ENCODE results near the gene ANXA2. TPM values are rescaled to one million over a fixed set of nuclear protein-coding genes. Genes with fewer than 3 reads are reported as not detected.

ANXA2 gene
- polyA plus RNA-seq, 1 of the 3 experiments (the other 2 are of a cell fraction): 4,669 TPM

DNA sequence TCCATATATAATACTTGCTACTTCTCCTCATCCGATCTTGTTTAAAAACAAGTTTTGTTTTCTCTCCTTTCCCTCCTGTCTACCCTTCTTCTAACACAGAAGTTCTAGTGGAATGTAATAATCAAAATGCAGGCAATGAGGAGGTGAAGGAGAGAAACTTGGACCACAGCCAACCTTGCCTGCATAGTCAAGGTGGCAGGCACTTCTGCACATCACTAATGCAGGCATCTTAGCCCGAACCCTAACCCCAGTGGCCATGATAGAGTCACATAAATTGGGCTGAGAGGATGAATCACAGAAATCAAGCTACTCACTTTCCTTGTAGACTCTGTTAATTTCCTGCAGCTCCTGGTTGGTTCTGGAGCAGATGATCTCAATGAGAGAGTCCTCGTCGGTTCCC lies 41.0 kb downstream of the ANXA2 start:
- Histone ChIP-seq H4K20me1 (ENCODE audit: insufficient read depth) (peaks cover 99% of the 10 kb centered on the region), H3K4me2 (no peak overlapping the region), H3K9me2 (no peaks in the 10 kb centered on the region), H2AFZ (ENCODE audit: low read depth) (no peak overlapping the region), H3K4me3 (ENCODE audit: low read depth in 2 of 2, low read length in 1 of 2) (no peak overlapping the region), H3F3A (replicated peaks; ENCODE audit: insufficient read depth) (peaks cover 100% of the 10 kb centered on the region), H3K27me3 (ENCODE audit: insufficient read depth) (no peaks in the 10 kb centered on the region), H3K4me1 (ENCODE audit: control insufficient read depth in 1 of 2, insufficient read depth in 2 of 2, low read depth in 1 of 2, low read length in 1 of 2) (peaks cover 6 to 18% of the 10 kb centered on the region in 2 experiments), H3K9me3 (no peaks in the 10 kb centered on the region), H3K27ac (ENCODE audit: low read depth in 2 of 2, low read length in 1 of 2) (peak overlapping the region; percentile 44 to 97; a peak in 2 of 4 replicates), H3K9ac (no peak overlapping the region), H3K36me3 (replicated peaks in 1 of 2; ENCODE audit: control insufficient read depth in 1 of 2, insufficient read depth in 2 of 2, low read length in 1 of 2) (peaks cover 74 to 92% of the 10 kb centered on the region in 2 experiments), H3K79me2 (ENCODE audit: insufficient read depth) (peaks cover 90% of the 10 kb centered on the region)
- no peak for DNase-seq
- 95% methylated on average over 4 of the region's 4 CpGs for whole genome bisulfite sequencing (ENCODE audit: low lambda C conversion rate)
- TF ChIP-seq YY1 (IDR thresholded peaks at IDR 0.05; ENCODE audit: low read depth) (no peak), RFX5 (IDR thresholded peaks at IDR 0.05; ENCODE audit: low read length) (no peak), GATA2 (CRISPR knock-in tag; IDR thresholded peaks at IDR 0.05) (no peak), NFIC (IDR thresholded peaks at IDR 0.05; ENCODE audit: borderline replicate concordance) (peak; percentile 58; the same call in 1 of the 2 replicates), TCF12 (IDR thresholded peaks at IDR 0.05) (no peak), JUND (IDR thresholded peaks at IDR 0.05) (no peak), POLR2AphosphoS5 (IDR thresholded peaks at IDR 0.05; ENCODE audit: low read depth, low read length) (peak; percentile 13; the same call in 1 of the 2 replicates), FOXM1 (IDR thresholded peaks at IDR 0.05; ENCODE audit: low read depth) (no peak), MXI1 (IDR thresholded peaks at IDR 0.05; ENCODE audit: low read depth, low read length) (no peak), TAF1 (IDR thresholded peaks at IDR 0.05; ENCODE audit: borderline replicate concordance, low read depth, low read length) (no peak), FOXJ3 (CRISPR knock-in tag; IDR thresholded peaks at IDR 0.05) (no peak)
- ChIA-PET POLR2A (no interaction called here), CTCF (interaction anchor here (5.1 kb wide), 1 partner anchor 151 kb away, joined by 24 read pairs; no protein-coding TSS in a partner anchor)

DNA sequence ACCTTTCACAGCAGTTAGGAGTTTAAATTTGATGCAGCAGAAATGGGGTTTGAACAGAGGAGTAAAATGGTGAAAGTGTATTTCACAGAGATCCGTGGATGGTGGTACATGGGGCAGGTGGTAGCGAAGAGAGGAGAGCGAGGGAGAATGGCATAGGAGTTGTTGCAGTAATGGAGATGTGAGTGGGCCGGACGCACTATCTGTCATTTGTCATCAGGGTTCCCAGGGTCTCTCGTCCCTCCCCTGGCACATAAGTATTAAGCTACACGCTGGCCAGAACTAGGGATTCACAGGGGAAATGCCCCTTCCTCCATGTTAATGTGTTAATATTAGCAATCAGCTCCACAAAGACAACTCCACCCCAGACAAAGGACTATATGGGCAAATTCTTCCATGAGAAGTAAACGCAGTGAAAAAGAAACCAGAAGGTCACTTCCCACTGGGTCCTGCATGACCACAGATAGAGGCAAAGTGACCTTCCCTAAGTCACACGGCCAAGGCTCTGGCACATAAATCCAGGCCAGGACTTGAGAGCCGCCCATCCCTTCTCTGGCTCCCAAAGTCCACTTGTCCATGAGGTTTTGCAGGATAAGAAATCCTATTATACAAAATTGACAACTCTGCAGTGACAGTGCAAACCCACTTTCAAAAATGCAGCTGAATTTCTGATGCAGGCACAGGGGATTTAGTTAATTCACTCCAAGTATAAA lies 42.5 kb downstream of the ANXA2 start:
- no peak overlapping the region for H3K9ac ChIP-seq
- peaks cover 75% of the 10 kb centered on the region for H3K79me2 ChIP-seq (ENCODE audit: insufficient read depth)
- DNase-seq: no peak
- H3K36me3 ChIP-seq (replicated peaks in 1 of 2; ENCODE audit: control insufficient read depth in 1 of 2, insufficient read depth in 2 of 2, low read length in 1 of 2): peaks cover 74 to 92% of the 10 kb centered on the region in 2 experiments
- TF ChIP-seq EZH2phosphoT487 (IDR thresholded peaks at IDR 0.05; ENCODE audit: borderline replicate concordance, low read depth) (no peak), SIN3A (IDR thresholded peaks at IDR 0.05; ENCODE audit: borderline replicate concordance, low read depth, low read length) (no peak), CHD2 (IDR thresholded peaks at IDR 0.05; ENCODE audit: low read length, partially characterized antibody) (no peak), RAD21 (IDR thresholded peaks at IDR 0.05; ENCODE audit: low read length) (no peak), TAF1 (IDR thresholded peaks at IDR 0.05; ENCODE audit: borderline replicate concordance, low read depth, low read length) (no peak), JUND (IDR thresholded peaks at IDR 0.05) (no peak), EP300 (IDR thresholded peaks at IDR 0.05; ENCODE audit: borderline replicate concordance in 1 of 2, low read depth in 1 of 2, low read length in 1 of 2) (no peak), FOXM1 (IDR thresholded peaks at IDR 0.05; ENCODE audit: low read depth) (no peak), RCOR1 (IDR thresholded peaks at IDR 0.05; ENCODE audit: low read length) (no peak)
- TF ChIP-seq, protein P1, sequence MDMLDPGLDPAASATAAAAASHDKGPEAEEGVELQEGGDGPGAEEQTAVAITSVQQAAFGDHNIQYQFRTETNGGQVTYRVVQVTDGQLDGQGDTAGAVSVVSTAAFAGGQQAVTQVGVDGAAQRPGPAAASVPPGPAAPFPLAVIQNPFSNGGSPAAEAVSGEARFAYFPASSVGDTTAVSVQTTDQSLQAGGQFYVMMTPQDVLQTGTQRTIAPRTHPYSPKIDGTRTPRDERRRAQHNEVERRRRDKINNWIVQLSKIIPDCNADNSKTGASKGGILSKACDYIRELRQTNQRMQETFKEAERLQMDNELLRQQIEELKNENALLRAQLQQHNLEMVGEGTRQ (IDR thresholded peaks at IDR 0.05; ENCODE audit: borderline replicate concordance, low read depth, low read length): no peak
- peak overlapping the region in 1 of 2 experiments; percentile 65; a peak in 2 of 4 replicates for H3K27ac ChIP-seq (ENCODE audit: low read depth in 2 of 2, low read length in 1 of 2)
- H4K20me1 ChIP-seq (ENCODE audit: insufficient read depth): peaks cover 99% of the 10 kb centered on the region
- H3K9me2 ChIP-seq: no peaks in the 10 kb centered on the region
- CTCF ChIA-PET: interaction anchor here (1.7 kb wide), 1 partner anchor 165 kb away, joined by 6 read pairs; no protein-coding TSS in a partner anchor
- H3F3A ChIP-seq (replicated peaks; ENCODE audit: insufficient read depth): peaks cover 100% of the 10 kb centered on the region
- no peak overlapping the region for H3K4me3 ChIP-seq (ENCODE audit: low read depth in 2 of 2, low read length in 1 of 2)
- H2AFZ ChIP-seq (ENCODE audit: low read depth): no peak overlapping the region
- peaks cover 8 to 18% of the 10 kb centered on the region in 2 experiments; a peak in 3 of 4 replicates for H3K4me1 ChIP-seq (ENCODE audit: control insufficient read depth in 1 of 2, insufficient read depth in 2 of 2, low read depth in 1 of 2, low read length in 1 of 2)
- H3K27me3 ChIP-seq (ENCODE audit: insufficient read depth): no peaks in the 10 kb centered on the region
- no peak overlapping the region for H3K4me2 ChIP-seq
- 91% methylated on average over 10 of the region's 10 CpGs for WGBS (ENCODE audit: low lambda C conversion rate)
- H3K9me3 ChIP-seq: no peaks in the 10 kb centered on the region
- POLR2A ChIA-PET: no interaction called here
